ENCODE results near the gene TBX6. TPM values are rescaled to one million over a fixed set of nuclear protein-coding genes. Genes with fewer than 3 reads are reported as not detected.

Gene TBX6
- total RNA-seq, 1 experiment from 2014 or later = 5.1 TPM

GRCh38 chr16:30077656-30078055, 14.1 kb downstream of the TBX6 start:
- no peak for ATAC-seq
- Mint-ChIP-seq H3K36me3 (peaks cover 43% of the 10 kb centered on the region), H3K27me3 (ENCODE audit: low read depth) (no peaks in the 10 kb centered on the region), H3K27ac (peak overlapping the region; percentile 20; the same call in 1 of the 2 replicates), H3K4me1 (peaks cover 22% of the 10 kb centered on the region), H3K4me3 (peak overlapping the region; percentile 89), H3K9me3 (no peaks in the 10 kb centered on the region)
- TF ChIP-seq PRRX2 (CRISPR knock-in tag; IDR thresholded peaks at IDR 0.05) (no peak), JUN (CRISPR knock-in tag; IDR thresholded peaks at IDR 0.05) (no peak), ZNF671 (CRISPR knock-in tag; IDR thresholded peaks at IDR 0.05) (no peak), TEAD4 (CRISPR knock-in tag; IDR thresholded peaks at IDR 0.05) (no peak)
- TF ChIP-seq, protein P1, sequence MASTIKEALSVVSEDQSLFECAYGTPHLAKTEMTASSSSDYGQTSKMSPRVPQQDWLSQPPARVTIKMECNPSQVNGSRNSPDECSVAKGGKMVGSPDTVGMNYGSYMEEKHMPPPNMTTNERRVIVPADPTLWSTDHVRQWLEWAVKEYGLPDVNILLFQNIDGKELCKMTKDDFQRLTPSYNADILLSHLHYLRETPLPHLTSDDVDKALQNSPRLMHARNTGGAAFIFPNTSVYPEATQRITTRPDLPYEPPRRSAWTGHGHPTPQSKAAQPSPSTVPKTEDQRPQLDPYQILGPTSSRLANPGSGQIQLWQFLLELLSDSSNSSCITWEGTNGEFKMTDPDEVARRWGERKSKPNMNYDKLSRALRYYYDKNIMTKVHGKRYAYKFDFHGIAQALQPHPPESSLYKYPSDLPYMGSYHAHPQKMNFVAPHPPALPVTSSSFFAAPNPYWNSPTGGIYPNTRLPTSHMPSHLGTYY (CRISPR knock-in tag; IDR thresholded peaks at IDR 0.05) = no peak
- DNase-seq (ENCODE audit: low spot score) = no peak
- ChIA-PET CTCF (interaction anchor here (0.6 to 6.0 kb wide), 2 partner anchors 14 to 642 kb away, joined by 3 to 45 read pairs; partner anchors contain the start of gene TBX6), POLR2A (interaction anchor here (0.6 to 0.9 kb wide), 2 partner anchors 14 to 82 kb away, joined by 3 to 4 read pairs; partner anchors contain the start of genes HIRIP3 and TBX6)

DNA sequence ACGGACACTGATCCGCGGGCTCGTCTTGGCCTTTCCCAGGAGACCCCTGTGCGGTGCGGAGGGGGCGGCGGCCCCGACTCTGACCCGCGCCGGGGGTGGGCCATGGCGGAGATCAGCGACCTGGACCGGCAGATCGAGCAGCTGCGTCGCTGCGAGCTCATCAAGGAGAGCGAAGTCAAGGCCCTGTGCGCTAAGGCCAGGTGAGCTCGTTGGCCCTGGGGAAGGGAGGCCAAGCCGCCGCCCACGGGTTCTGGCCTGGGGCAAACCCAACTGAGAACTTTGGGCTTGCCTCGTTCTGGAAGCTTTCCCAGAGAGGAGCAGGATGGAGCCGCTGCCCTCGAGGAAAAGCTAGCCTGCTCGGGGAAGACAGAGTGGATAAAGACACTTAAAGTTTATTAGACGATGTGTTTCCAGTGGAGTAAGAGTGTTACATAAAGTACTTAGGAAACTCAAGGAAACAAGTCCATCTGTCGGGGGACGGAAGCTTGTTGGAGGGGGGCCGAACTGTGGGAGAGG, 15.4 kb downstream of the TBX6 start:
- peak overlapping the region; percentile 61 for H3K27ac Mint-ChIP-seq
- DNase-seq (ENCODE audit: low spot score) (no peak), ATAC-seq (peak; percentile 8)
- H3K4me1 Mint-ChIP-seq = peaks cover 22% of the 10 kb centered on the region
- CTCF ChIA-PET = interaction anchor here (1.0 to 6.0 kb wide), 4 partner anchors 11 to 36 kb away, joined by 4 to 45 read pairs (median 9); partner anchors contain the start of genes ALDOA and TBX6
- POLR2A ChIA-PET = interaction anchor here (0.9 to 1.2 kb wide), 3 partner anchors 9 to 19 kb away, joined by 3 to 7 read pairs (median 3); partner anchors contain the start of genes TBX6 and YPEL3
- H3K27me3 Mint-ChIP-seq (ENCODE audit: low read depth) = no peaks in the 10 kb centered on the region
- TF ChIP-seq ARID4B (CRISPR knock-in tag; IDR thresholded peaks at IDR 0.05; ENCODE audit: borderline replicate concordance) (0 out of 2 replicates have a peak, but pooled peaks have one; percentile 0), ZNF121 (CRISPR knock-in tag; IDR thresholded peaks at IDR 0.05) (no peak), ZNF219 (CRISPR knock-in tag; IDR thresholded peaks at IDR 0.05; ENCODE audit: borderline replicate concordance) (no peak), AR (CRISPR knock-in tag; IDR thresholded peaks at IDR 0.05) (no peak)
- H3K9me3 Mint-ChIP-seq = no peaks in the 10 kb centered on the region
- peaks cover 43% of the 10 kb centered on the region for H3K36me3 Mint-ChIP-seq
- peak overlapping the region; percentile 89 for H3K4me3 Mint-ChIP-seq

DNA sequence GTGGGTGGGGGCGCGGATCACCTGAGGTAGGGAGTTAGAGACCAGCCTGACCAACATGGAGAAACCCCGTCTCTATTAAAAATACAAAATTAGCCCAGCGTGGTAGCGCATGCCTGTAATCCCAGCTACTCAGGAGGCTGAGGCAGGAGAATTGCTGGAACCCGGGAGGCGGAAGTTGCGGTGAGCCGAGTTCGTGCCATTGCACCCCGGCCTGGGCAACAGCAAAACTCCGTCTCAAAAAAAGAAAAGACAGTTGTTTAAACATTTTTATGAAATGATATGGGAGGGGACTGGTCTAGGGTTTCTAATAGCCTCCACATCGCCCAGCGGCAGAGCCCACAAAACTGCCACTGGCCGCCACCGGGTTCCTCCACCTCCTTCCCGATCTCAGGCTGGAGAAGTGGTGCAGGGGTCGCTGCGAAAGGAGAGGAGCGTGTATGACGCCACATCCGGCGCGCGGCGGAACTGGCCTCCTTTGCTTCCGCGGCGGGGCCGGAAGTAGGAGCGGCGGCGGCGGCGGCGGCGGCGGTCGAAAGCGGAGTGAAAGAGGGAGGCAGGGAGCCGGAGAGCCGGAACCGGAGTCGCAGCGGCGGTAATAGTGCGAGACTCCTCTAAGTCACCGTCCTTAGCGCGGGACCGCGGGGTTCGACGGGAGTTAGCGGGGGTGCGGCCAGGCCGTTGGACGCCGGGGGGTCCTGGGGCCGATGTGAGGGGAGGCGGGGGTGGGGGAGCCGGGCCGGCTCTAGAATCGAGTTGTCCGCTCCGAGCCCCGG, 16.0 kb downstream of the TBX6 start, which contains the start of gene PPP4C:
PPP4C (plus strand) TSS at position 492 of the 773 bp plus-strand sequence. CDS start 384 bp downstream, outside the sequence.
- Mint-ChIP-seq H3K4me3 (peak within 1 kb of the TSS; percentile 89), H3K27ac (peak within 1 kb of the TSS; percentile 97), H3K4me1 (peaks cover 22% of the 10 kb centered on the region), H3K9me3 (no peaks in the 10 kb centered on the region), H3K27me3 (ENCODE audit: low read depth) (no peaks in the 10 kb centered on the region), H3K36me3 (peaks cover 44% of the 10 kb centered on the region)
- POLR2A ChIA-PET = interaction anchor here (0.7 to 2.1 kb wide), 5 partner anchors 9 to 177 kb away, joined by 3 to 8 read pairs (median 6); partner anchors contain the start of genes ALDOA, SEZ6L2, TBX6 and YPEL3
- CTCF ChIA-PET = interaction anchor here (1.0 to 6.0 kb wide), 6 partner anchors 10 to 37 kb away, joined by 3 to 45 read pairs (median 8); partner anchors contain the start of genes ALDOA and TBX6
- ATAC-seq (peak; percentile 84), DNase-seq (ENCODE audit: low spot score) (peak; percentile 90)
- TF ChIP-seq MYBL2 (CRISPR knock-in tag; IDR thresholded peaks at IDR 0.05) = 0 out of 2 replicates have a peak, but pooled peaks have one; percentile 43
- TF ChIP-seq TEAD1 (CRISPR knock-in tag; IDR thresholded peaks at IDR 0.05) = peak; percentile 43; the same call in 1 of the 2 replicates
- peak; percentile 51; the same call in 1 of the 2 replicates for TF ChIP-seq SP1 (CRISPR knock-in tag; conservative IDR thresholded peaks at IDR 0.05)
- TF ChIP-seq PRRX2 (CRISPR knock-in tag; IDR thresholded peaks at IDR 0.05) = no peak
- TF ChIP-seq NFE2L1 (CRISPR knock-in tag; IDR thresholded peaks at IDR 0.05) = peak; percentile 29; the same call in 1 of the 2 replicates
- TF ChIP-seq OVOL2 (CRISPR knock-in tag; IDR thresholded peaks at IDR 0.05; ENCODE audit: borderline replicate concordance) = no peak
- TF ChIP-seq FOXP4 (CRISPR knock-in tag; IDR thresholded peaks at IDR 0.05) = no peak
- no peak for TF ChIP-seq ATF2 (CRISPR knock-in tag; IDR thresholded peaks at IDR 0.05; ENCODE audit: borderline replicate concordance, low read depth)

All from WTC11 (cell line).